IMR-90 (cell line): ENCODE results near the gene IGSF22. TPM values are rescaled to one million over a fixed set of nuclear protein-coding genes. Genes with fewer than 3 reads are reported as not detected.

Source experiments
- ATAC-seq: fragments of 200-7000 bp; cut with Tn5 transposase; 2 replicates; pipeline ENCODE4 v1.9.1; 2020; ENCODE audit warnings: low read depth, mild to moderate bottlenecking, moderate library complexity
- BruUV-seq: library from RNA; stranded (reverse); fragments of 400-500 nt; replicated peaks from 2 replicates; lab custom pipeline; 2021; lab: Mats Ljungman, UMichigan
- CTCF ChIA-PET: fragments of 300-600 bp; formaldehyde crosslinking; extraction: SDS; loops from one replicate; lab custom pipeline; 2021; ENCODE audit warnings: antibody characterized with exemption; lab: Yijun Ruan, JAX
- POLR2A ChIA-PET: fragments of 300-600 bp; sonication (Branson Sonifier 250); formaldehyde crosslinking; loops from one replicate; lab custom pipeline; 2022; ENCODE audit warnings: antibody characterized with exemption; ENCODE audit not compliant: unreplicated experiment; lab: Charles Lee
- DNase-seq: peaks from one replicate; pipeline ENCODE4 v3.0.0; 2013
- H2AFZ ChIP-seq: replicated peaks from 2 replicates; pipeline ENCODE3; 2013; ENCODE audit warnings: low read length, mild to moderate bottlenecking; ENCODE audit not compliant: poor library complexity
- H2AK5ac ChIP-seq: 2 replicates; pipeline ENCODE4 v1.6.1; 2013; ENCODE audit warnings: low read depth, low read length, inconsistent platforms
- H2AK9ac ChIP-seq: replicated peaks from 2 replicates; pipeline ENCODE3; 2013; ENCODE audit warnings: mild to moderate bottlenecking, low read depth, low read length, moderate library complexity; ENCODE audit not compliant: poor library complexity
- H2BK120ac ChIP-seq: 2 replicates; pipeline ENCODE4 v1.6.1; 2013; ENCODE audit warnings: low read depth, low read length, inconsistent platforms
- H2BK15ac ChIP-seq: 3 replicates; pipeline ENCODE4 v1.6.1; 2013; ENCODE audit warnings: low read depth, low read length, inconsistent platforms
- H2BK20ac ChIP-seq: 2 replicates; pipeline ENCODE4 v1.6.1; 2013; ENCODE audit warnings: low read depth, mild to moderate bottlenecking, inconsistent platforms, low read length, moderate library complexity
- H2BK5ac ChIP-seq: 2 replicates; pipeline ENCODE4 v1.6.1; 2013; ENCODE audit warnings: mild to moderate bottlenecking, low read depth, low read length, inconsistent platforms; ENCODE audit not compliant: poor library complexity, severe bottlenecking
- H3K14ac ChIP-seq: replicated peaks from 2 replicates; pipeline ENCODE4 v1.6.1; 2013; ENCODE audit warnings: low read depth, low read length, inconsistent platforms
- H3K18ac ChIP-seq: 2 replicates; pipeline ENCODE4 v1.6.1; 2013; ENCODE audit warnings: low read depth, low read length, control low read depth
- H3K23ac ChIP-seq: 2 replicates; pipeline ENCODE4 v1.6.1; 2013; ENCODE audit warnings: low read depth, low read length, inconsistent platforms
- H3K27ac ChIP-seq: 2 replicates; pipeline ENCODE4 v1.5.1; 2013; ENCODE audit warnings: mild to moderate bottlenecking, control low read depth, low read length; ENCODE audit not compliant: insufficient read depth
- H3K27me3 ChIP-seq: 2 replicates; pipeline ENCODE4 v1.6.1; 2013; ENCODE audit warnings: low read length; ENCODE audit not compliant: control insufficient read depth, insufficient read depth
- H3K36me3 ChIP-seq: 2 replicates; pipeline ENCODE4 v1.6.1; 2013; ENCODE audit warnings: low read length, mixed read lengths; ENCODE audit not compliant: control insufficient read depth, insufficient read depth
- H3K4ac ChIP-seq: 2 replicates; pipeline ENCODE4 v1.6.1; 2013; ENCODE audit warnings: low read depth, low read length, inconsistent platforms
- H3K4me1 ChIP-seq: 2 replicates; pipeline ENCODE4 v1.6.1; 2013; ENCODE audit warnings: low read length, mixed read lengths; ENCODE audit not compliant: control insufficient read depth, insufficient read depth
- H3K4me2 ChIP-seq: 2 replicates; pipeline ENCODE4 v1.6.1; 2013; ENCODE audit warnings: low read depth, mild to moderate bottlenecking, control low read depth, low read length, moderate library complexity
- H3K4me3 ChIP-seq: 2 replicates; pipeline ENCODE4 v1.5.1; 2013; ENCODE audit warnings: low read depth, mild to moderate bottlenecking, control low read depth, low read length, moderate library complexity; ENCODE audit not compliant: insufficient read depth
- H3K56ac ChIP-seq: 2 replicates; pipeline ENCODE4 v1.6.1; 2013; ENCODE audit warnings: low read length, inconsistent platforms; ENCODE audit not compliant: insufficient read depth; ENCODE audit errors: extremely low read depth
- H3K79me1 ChIP-seq, 2 experiments: 2 replicates each; pipeline ENCODE4 v1.6.1; 2013; ENCODE audit warnings: low read length in 2 of 2, inconsistent platforms in 1 of 2, low read depth in 1 of 2
- H3K9ac ChIP-seq: 2 replicates; pipeline ENCODE4 v1.6.1; 2013; ENCODE audit warnings: low read depth, low read length, control low read depth
- H3K9me1 ChIP-seq: 2 replicates; pipeline ENCODE4 v1.6.1; 2013; ENCODE audit warnings: low read length, inconsistent platforms; ENCODE audit not compliant: insufficient read depth
- H3K9me3 ChIP-seq: 2 replicates; pipeline ENCODE4 v1.6.1; 2013; ENCODE audit warnings: low read length; ENCODE audit not compliant: control insufficient read depth, insufficient read depth
- H4K20me1 ChIP-seq: 2 replicates; pipeline ENCODE4 v1.6.1; 2013; ENCODE audit warnings: low read length, inconsistent platforms; ENCODE audit not compliant: insufficient read depth
- H4K5ac ChIP-seq: 2 replicates; pipeline ENCODE4 v1.6.1; 2013; ENCODE audit warnings: mild to moderate bottlenecking, low read depth, low read length, control low read depth
- H4K8ac ChIP-seq, 2 experiments: 2 replicates each; pipeline ENCODE4 v1.6.1; 2013; ENCODE audit warnings: low read depth in 2 of 2, low read length in 2 of 2, control low read depth in 1 of 2, inconsistent platforms in 1 of 2
- H4K91ac ChIP-seq: 2 replicates; pipeline ENCODE4 v1.6.1; 2013; ENCODE audit warnings: low read depth, low read length, inconsistent platforms; ENCODE audit not compliant: insufficient read depth
- ELK1 ChIP-seq: fragments of 150-350 bp; IDR thresholded peaks from 2 replicates; pipeline ENCODE4 v1.6.1; 2016; ENCODE audit warnings: low read depth, mild to moderate bottlenecking, low read length, moderate library complexity, borderline replicate concordance
- WGBS, 2 experiments: methylation state at CpG; one replicate each; pipeline versions ENCODE4 v1.1.5 to v1.1.7; 2013; ENCODE audit warnings: missing lambda C conversion rate in 2 of 2; ENCODE audit not compliant: insufficient read length in 1 of 2; ENCODE audit errors: extremely low coverage in 2 of 2; 5-methylcytosine and 5-hydroxymethylcytosine counted together
- dilution Hi-C: fragments of 300-500 bp; cut with HindIII; formaldehyde crosslinking; loops from one replicate; pipeline ENCODE4 v1.14.3; 2018; ENCODE audit warnings: low sequenced_read_pairs; ENCODE audit not compliant: unreplicated experiment
- in situ Hi-C: fragments of 300-500 bp; cut with MboI; formaldehyde crosslinking; loops from 3 replicates; pipeline ENCODE4 v1.14.3; 2019; ENCODE audit warnings: low sequenced_read_pairs, inconsistent platforms, mixed read lengths
- intact Hi-C: fragments of 100-400 bp; cut with micrococcal nuclease; formaldehyde crosslinking; loops from 2 replicates; pipeline ENCODE4 v1.10.0; 2022
- polyA plus RNA-seq, 3 experiments: library from polyadenylated mRNA; depleted of rRNA; stranded (reverse); fragments of >200 nt; gene quantifications; 2 replicates each; pipeline ENCODE4 v1.2.3, GENCODE V29; 2012; ENCODE audit warnings: low replicate concordance in 1 of 3
- total RNA-seq: library from RNA; depleted of rRNA; stranded (reverse); fragments of >200 nt; gene quantifications from 2 replicates; pipeline ENCODE4 v1.2.3, GENCODE V29; 2012

Gene IGSF22
- total and polyA plus RNA-seq, 2 of the 4 experiments (the other 2 are of a cell fraction): not detected

GRCh38 chr11:18713646-18714442, 12.1 kb downstream of the IGSF22 start:
- no peak overlapping the region for H4K91ac ChIP-seq
- H2BK5ac ChIP-seq: no peak overlapping the region
- H3K9me3 ChIP-seq: no peaks in the 10 kb centered on the region
- no peaks in the 10 kb centered on the region for H3K79me1 ChIP-seq
- no peak overlapping the region for H2AK5ac ChIP-seq
- in situ Hi-C loops (no loop called here), dilution Hi-C loops (no loop called here), intact Hi-C loops (no loop called here)
- H3K9me1 ChIP-seq: 0 out of 2 replicates have a peak, but pooled peaks cover 3% of the 10 kb centered on the region
- no peak overlapping the region for H3K14ac ChIP-seq
- H3K4me2 ChIP-seq: no peak overlapping the region
- no peak overlapping the region for H2BK120ac ChIP-seq
- ChIA-PET CTCF (interaction anchor here (1.5 kb wide), 1 partner anchor 8 kb away, joined by 8 read pairs; no protein-coding TSS in a partner anchor), POLR2A (no interaction called here)
- DNase-seq: no peak
- 74% methylated on average over 17 of the region's 26 CpGs; no CpG with 5 or more reads in 1 of the 2 experiments for WGBS, 2 experiments
- H4K8ac ChIP-seq: no peak overlapping the region
- H2BK20ac ChIP-seq: no peak overlapping the region
- no peak overlapping the region for H3K4me3 ChIP-seq
- no peak overlapping the region for H3K18ac ChIP-seq
- peaks cover 36% of the 10 kb centered on the region for H3K27me3 ChIP-seq
- H3K27ac ChIP-seq: no peak overlapping the region
- no peak overlapping the region for H2AFZ ChIP-seq
- no peak for TF ChIP-seq ELK1
- no peak for ATAC-seq
- no peak overlapping the region for H2AK9ac ChIP-seq
- H3K4ac ChIP-seq: no peak overlapping the region
- no peaks in the 10 kb centered on the region for H4K20me1 ChIP-seq
- no peak overlapping the region for H4K5ac ChIP-seq
- H3K9ac ChIP-seq: no peak overlapping the region
- H3K56ac ChIP-seq: no peak overlapping the region
- H3K23ac ChIP-seq: no peak overlapping the region
- BruUV-seq: no TSS peak
- no peak overlapping the region for H2BK15ac ChIP-seq
- H3K36me3 ChIP-seq: no peaks in the 10 kb centered on the region
- no peaks in the 10 kb centered on the region for H3K4me1 ChIP-seq
